Urinary bladder (tissue), 4 donors: ENCODE results near the gene NPRL2. TPM values are rescaled to one million over a fixed set of nuclear protein-coding genes. Genes with fewer than 3 reads are reported as not detected.
A peak's percentile ranks its signal among the peaks of the same experiment; 100 is the strongest.

Experiments
- DNase-seq: peaks from one replicate; pipeline ENCODE4 v3.0.0-alpha.2; 2015; ENCODE audit errors: extremely low spot score
- H3K27ac ChIP-seq: one replicate; pipeline ENCODE4 v1.5.1; 2013; ENCODE audit warnings: low read depth, mild to moderate bottlenecking, moderate library complexity
- H3K36me3 ChIP-seq: one replicate; pipeline ENCODE4 v1.6.1; 2013; ENCODE audit warnings: mild to moderate bottlenecking, moderate library complexity; ENCODE audit not compliant: insufficient read depth
- H3K4me1 ChIP-seq: one replicate; pipeline ENCODE4 v1.6.1; 2013; ENCODE audit warnings: mild to moderate bottlenecking, moderate library complexity; ENCODE audit not compliant: insufficient read depth
- H3K4me3 ChIP-seq: one replicate; pipeline ENCODE4 v1.5.1; 2013; ENCODE audit warnings: low read depth, low read length
- WGBS: extraction: QIAGEN DNeasy Blood & Tissue Kit; methylation state at CpG from one replicate; pipeline ENCODE4 v1.1.7; 2013; 5-methylcytosine and 5-hydroxymethylcytosine counted together
- polyA plus RNA-seq: library from polyadenylated mRNA; stranded (reverse); fragments of 200-250 nt; gene quantifications from one replicate; pipeline ENCODE4 v1.2.3, GENCODE V29; 2013
- total RNA-seq: library from RNA; depleted of rRNA; stranded (reverse); fragments of >200 nt; gene quantifications from one replicate; pipeline ENCODE4 v1.2.3, GENCODE V29; 2014
- donor health status: healthy with polysubstance abuse.
- donor health status: healthy.

The NPRL2 gene
- total and polyA plus RNA-seq, 2 donors, result 17.0 to 17.3 TPM

- Histone ChIP-seq H3K36me3 (peaks cover 3% of the 10 kb centered on the region), H3K4me3 (peak overlapping the region; percentile 55), H3K27ac (no peak overlapping the region), H3K4me1 (peaks cover 2% of the 10 kb centered on the region)
- DNase-seq, result no peak
- WGBS, result 52% methylated on average over 11 of the region's 11 CpGs
These were observed 735 bp upstream of the NPRL2 start for GRCh38 chr3:50351323-50351697.

- DNase-seq, result no peak
- Histone ChIP-seq H3K4me3 (peak overlapping the region; percentile 55), H3K4me1 (peaks cover 2% of the 10 kb centered on the region), H3K36me3 (no peaks in the 10 kb centered on the region), H3K27ac (peak overlapping the region; percentile 2)
- WGBS, result 2% methylated on average over 7 of the region's 7 CpGs
These were observed 405 bp downstream of the NPRL2 start for GRCh38 chr3:50350213-50350526.

GRCh38 chr3:50347187-50347813 is 3.3 kb downstream of the NPRL2 start:
- no peak overlapping the region for H3K27ac ChIP-seq
- peaks cover 2% of the 10 kb centered on the region for H3K4me1 ChIP-seq
- no peak for DNase-seq
- no peak overlapping the region for H3K4me3 ChIP-seq
- H3K36me3 ChIP-seq, result no peaks in the 10 kb centered on the region
- 27% methylated on average over 14 of the region's 14 CpGs for WGBS

- WGBS, result 8% methylated on average over 45 of the region's 45 CpGs
- DNase-seq, result no peak
- no peak within 1 kb of the TSS for H3K4me3 ChIP-seq
These were observed 4.9 kb downstream of the NPRL2 start, which contains the start of gene ZMYND10 for GRCh38 chr3:50345586-50346234. ZMYND10 (minus strand) TSS chr3:50345732; CDS start chr3:50345579, 153 bp downstream.

GRCh38 chr3:50345008-50345407 is 5.6 kb downstream of the NPRL2 start:
- no peak overlapping the region for H3K4me3 ChIP-seq
- H3K4me1 ChIP-seq, result peaks cover 2% of the 10 kb centered on the region
- no peak for DNase-seq
- 67% methylated on average over 8 of the region's 8 CpGs for WGBS
- no peaks in the 10 kb centered on the region for H3K36me3 ChIP-seq
- H3K27ac ChIP-seq, result no peak overlapping the region

More at GRCh38 chr3:50345586-50346234, 4.9 kb downstream of the NPRL2 start, which contains the start of gene ZMYND10:
- no peaks in the 10 kb centered on the region for H3K36me3 ChIP-seq
- peaks cover 2% of the 10 kb centered on the region for H3K4me1 ChIP-seq
- no peak within 1 kb of the TSS for H3K27ac ChIP-seq

- DNase-seq, result no peak
- no peaks in the 10 kb centered on the region for H3K4me1 ChIP-seq
- H3K4me3 ChIP-seq, result no peak overlapping the region
- no peaks in the 10 kb centered on the region for H3K36me3 ChIP-seq
- H3K27ac ChIP-seq, result no peak overlapping the region
- WGBS, result 83% methylated on average over 13 of the region's 13 CpGs
These were observed 7.6 kb downstream of the NPRL2 start for GRCh38 chr3:50342813-50343633.

GRCh38 chr3:50341996-50342650 is 8.5 kb downstream of the NPRL2 start:
- WGBS, result 89% methylated on average over 13 of the region's 13 CpGs
- Histone ChIP-seq H3K36me3 (no peaks in the 10 kb centered on the region), H3K4me3 (no peak overlapping the region), H3K4me1 (no peaks in the 10 kb centered on the region), H3K27ac (no peak overlapping the region)
- DNase-seq, result no peak

- 91% methylated on average over 9 of the region's 9 CpGs for whole genome bisulfite sequencing
- DNase-seq, result no peak
- no peak overlapping the region for H3K27ac ChIP-seq
- H3K4me1 ChIP-seq, result no peaks in the 10 kb centered on the region
- peak overlapping the region; percentile 46 for H3K4me3 ChIP-seq
- H3K36me3 ChIP-seq, result no peaks in the 10 kb centered on the region
These were observed 9.0 kb downstream of the NPRL2 start for GRCh38 chr3:50341537-50341936.

- Histone ChIP-seq H3K4me1 (no peaks in the 10 kb centered on the region), H3K27ac (peak within 1 kb of the TSS; percentile 62), H3K36me3 (no peaks in the 10 kb centered on the region), H3K4me3 (peak within 1 kb of the TSS; percentile 46)
- WGBS, result 3% methylated on average over 85 of the region's 85 CpGs
- no peak for DNase-seq
These were observed 9.9 kb downstream of the NPRL2 start, which contains the start of gene RASSF1 for GRCh38 chr3:50340448-50341329. RASSF1 (minus strand) TSS chr3:50340836; CDS start chr3:50340805, 31 bp downstream.

- no peaks in the 10 kb centered on the region for H3K4me1 ChIP-seq
- H3K27ac ChIP-seq, result peak overlapping the region; percentile 62
- H3K4me3 ChIP-seq, result peak overlapping the region; percentile 46
- 15% methylated on average over 9 of the region's 9 CpGs for WGBS
- no peaks in the 10 kb centered on the region for H3K36me3 ChIP-seq
- DNase-seq, result no peak
These were observed 10.5 kb downstream of the NPRL2 start for GRCh38 chr3:50340147-50340447.

- Histone ChIP-seq H3K36me3 (no peaks in the 10 kb centered on the region), H3K27ac (peak overlapping the region; percentile 17), H3K4me3 (peak overlapping the region; percentile 46), H3K4me1 (no peaks in the 10 kb centered on the region)
- whole genome bisulfite sequencing, result 76% methylated on average over 14 of the region's 14 CpGs
- no peak for DNase-seq
These were observed 11.0 kb downstream of the NPRL2 start for GRCh38 chr3:50339485-50340146.

GRCh38 chr3:50338965-50339364 is 11.6 kb downstream of the NPRL2 start:
- no peaks in the 10 kb centered on the region for H3K36me3 ChIP-seq
- no peaks in the 10 kb centered on the region for H3K4me1 ChIP-seq
- WGBS, result 63% methylated on average over 5 of the region's 5 CpGs
- DNase-seq, result no peak
- no peak overlapping the region for H3K27ac ChIP-seq
- H3K4me3 ChIP-seq, result no peak overlapping the region
